Hematopoietic multipotent progenitor cell treated with erythropoietin and hydrocortisone succinate and interleukin-3 and kit ligand, for 17 days (in vitro differentiated cells): ENCODE data around the gene GIPC1.

Source experiments
- DNase-seq: peaks from one replicate; pipeline ENCODE4 v3.0.0-alpha.2; 2015; ENCODE audit warnings: low spot score

GIPC1 gene

DNA sequence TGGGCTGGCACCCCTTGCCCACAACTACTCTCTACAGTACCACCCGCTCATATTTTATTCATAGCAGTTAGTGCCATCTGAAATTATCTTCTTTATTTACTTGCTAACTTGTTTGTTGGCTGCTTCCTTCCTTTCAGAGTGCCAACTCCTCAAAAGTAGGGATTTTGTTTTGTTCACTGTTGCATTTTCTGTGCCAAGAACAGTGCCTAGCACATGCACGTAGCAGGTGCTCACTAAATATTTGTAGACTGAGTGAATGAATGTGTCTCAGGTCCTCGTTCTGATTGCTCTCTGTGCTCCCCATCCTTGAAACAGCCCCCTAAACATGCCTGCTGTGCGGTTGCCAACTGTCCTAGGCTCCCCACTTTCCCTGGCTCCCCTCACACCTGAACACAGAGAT, 1.5 kb downstream of the GIPC1 start:
- DNase-seq: no peak

DNA sequence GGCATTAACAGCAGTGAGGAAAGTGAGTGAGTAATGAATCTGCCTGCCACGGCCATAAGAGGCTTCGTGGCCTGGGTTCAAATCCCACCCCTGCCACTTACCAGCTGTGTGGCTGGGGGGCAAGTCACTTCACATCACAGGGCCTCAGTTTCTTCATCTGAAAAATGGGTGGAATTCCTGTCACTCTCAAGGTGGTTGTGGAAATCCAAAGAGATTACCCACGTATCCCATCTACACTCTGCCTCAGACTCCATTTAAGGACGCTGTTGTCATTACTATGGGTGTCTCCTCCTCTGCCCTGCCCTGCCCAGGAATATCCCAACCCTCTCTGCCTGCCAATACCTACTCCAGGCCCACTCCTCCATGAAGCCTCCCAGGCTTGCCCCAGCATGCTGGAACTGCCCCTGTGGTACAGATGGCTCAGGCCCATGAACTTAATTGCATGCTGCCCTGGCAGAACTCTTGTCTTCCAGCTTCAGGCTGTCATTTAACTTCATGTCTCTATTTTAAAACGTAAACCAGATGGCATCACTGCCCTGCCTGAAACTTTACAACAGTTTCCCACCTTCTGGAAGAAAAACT, 3.1 kb downstream of the GIPC1 start:
- DNase-seq: no peak

DNA sequence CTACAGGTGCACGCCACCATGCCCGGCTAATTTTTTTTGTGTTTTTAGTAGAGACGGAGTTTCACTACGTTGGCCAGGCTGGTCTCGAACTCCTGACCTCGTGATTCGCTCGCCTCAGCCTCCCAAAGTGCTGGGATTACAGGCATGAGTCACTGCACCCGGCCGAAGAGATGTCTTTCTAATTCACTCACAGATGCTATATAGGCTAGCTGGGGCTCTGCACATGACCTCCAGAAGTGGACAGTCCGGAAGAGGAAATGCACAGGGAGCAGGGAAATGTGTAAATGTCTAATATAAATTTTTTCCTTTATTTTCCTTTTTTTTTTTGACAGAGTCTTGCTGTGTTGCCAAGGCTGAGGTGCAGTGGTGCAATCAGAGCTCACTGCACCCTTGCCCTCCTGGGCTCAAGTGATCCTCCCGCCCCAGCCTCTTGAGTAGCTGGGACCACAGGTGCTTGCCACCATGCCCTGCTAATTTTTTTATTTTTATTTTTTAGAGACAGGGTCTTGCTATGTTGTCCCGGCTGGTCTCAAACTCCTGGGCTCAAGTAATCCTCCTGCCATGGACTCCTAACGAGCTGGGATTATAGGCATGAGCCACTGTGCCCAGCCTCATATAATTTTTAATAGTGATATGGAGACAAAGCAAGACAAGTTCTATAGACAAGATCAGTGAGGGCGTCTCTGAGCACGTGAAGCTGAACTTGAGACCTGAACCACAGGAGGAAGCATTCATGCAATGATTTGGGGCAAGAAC, 8.4 kb downstream of the GIPC1 start:
- DNase-seq: no peak

DNA sequence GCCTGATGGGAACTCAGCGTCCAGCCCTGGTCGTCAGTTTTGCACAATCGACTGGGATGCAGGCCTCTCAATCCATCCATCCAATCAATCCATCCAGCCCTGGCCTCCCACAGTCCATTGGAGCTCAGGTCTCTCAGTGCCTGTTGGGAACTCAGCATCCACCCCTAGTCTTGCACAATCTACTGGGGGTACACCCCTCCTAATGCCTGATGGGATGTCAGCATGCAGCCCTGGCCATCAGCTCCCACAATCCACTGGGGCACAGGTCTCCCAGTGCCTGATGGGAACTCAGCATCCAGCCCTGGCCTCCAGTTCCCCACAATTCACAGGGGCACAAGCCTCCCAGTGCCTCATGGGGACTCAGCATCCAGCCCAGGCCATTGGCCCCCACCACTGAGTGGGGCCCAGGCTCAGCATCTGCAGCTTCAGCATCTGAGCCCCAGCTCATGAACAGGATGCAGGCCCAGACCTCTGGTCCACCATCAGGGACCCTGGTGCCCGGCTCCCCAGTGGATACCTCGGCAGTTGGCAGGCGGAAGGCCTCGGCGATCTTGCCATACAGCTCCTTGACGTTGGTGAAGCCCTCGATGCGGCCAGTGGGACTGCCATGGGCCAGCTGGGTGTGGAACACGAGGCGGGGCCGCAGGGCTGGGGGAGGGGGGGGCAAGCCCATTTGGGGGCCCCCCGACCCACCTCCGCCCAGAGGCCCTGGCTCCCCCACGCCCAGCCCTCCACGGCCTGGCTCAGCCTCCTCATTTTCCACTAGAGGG, 13.6 kb downstream of the GIPC1 start:
- DNase-seq: no peak

DNA sequence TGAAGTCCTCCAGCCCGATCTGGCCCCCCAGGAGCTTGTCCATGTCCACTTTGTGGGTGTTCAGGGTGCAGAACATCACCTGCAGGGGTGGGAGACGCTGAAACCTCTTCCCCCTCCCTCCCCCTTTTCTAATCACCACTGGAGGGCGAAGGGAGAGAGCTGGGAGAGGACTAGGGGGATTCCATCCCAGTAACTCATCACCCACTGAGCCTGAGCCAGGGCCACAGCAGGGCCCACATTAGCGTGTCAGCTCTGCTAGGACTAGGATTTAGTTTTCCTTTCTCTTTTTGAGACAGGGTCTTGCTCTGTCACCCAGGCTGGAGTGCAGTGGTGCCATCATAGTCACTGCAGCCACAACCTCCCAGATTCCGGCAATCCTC, 15.2 kb downstream of the GIPC1 start:
- DNase-seq: no peak

DNA sequence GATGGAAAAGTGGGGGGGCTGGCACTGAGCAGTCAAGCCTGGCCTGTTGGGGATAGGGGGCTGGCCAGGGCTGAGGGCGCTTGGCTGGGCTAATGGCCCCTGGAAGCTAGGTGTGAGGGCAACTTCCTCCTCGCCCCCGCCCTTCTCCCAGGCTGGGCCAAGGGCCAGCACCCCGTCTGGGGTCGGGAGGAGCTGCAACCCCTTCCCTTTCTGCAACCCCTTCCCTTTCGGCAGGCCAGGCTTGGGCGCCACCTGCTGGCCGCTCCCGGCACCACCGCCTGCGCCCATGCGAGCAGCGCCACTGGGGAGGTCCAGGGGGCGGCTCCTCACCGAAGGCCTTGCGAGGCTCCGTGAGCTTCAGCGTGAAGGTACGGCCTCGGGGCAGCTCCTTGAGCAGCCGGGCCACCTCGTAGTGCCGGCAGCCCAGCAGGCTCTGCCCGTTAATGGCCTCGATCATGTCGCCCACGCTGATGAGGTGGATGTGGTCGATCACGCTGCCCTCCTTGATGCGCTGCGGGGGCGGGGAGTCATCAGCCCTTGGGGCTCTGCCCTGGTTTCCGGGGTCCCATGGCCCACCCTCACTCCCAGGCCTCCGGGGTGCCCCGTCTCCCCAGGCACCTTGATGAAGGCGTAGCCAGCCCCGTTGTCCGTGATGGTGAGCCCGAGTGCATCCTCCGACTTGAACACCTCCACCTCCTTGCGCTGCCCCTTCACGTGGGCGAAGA, 15.8 kb downstream of the GIPC1 start:
- peak; percentile 57 for DNase-seq

DNA sequence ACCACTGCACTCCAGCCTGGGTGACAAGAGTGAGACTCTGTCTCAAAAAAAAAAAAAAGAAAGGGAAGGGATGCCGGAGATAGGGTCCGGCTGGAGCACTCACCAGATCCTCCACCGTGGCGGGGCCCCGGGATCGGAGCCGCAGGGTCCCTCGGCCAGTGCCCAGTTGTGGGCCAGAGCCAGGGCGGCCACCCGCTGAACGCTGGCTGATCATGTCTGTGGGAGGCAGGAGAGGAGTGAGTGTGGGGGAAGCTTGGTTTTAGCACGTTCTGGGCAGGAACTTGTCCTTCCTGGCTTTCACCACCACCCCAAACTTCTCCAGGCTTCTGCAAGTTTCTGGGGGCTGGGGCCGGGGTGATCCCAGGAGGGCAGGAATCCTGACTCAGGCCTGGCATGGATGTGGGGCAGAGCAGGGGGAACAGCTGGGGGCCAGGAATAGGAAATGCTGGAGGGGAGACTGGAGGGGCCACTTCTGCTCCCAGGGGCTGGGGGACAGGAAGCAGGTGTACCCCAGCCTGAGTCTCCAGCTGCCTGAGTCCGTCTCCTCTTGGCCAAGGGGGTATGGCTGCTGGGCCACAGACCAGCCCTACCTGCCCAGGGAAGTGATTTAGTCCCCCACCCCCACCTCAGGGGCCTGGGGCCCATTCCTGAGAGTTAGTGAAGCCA, 16.5 kb downstream of the GIPC1 start:
- DNase-seq: no peak

DNA sequence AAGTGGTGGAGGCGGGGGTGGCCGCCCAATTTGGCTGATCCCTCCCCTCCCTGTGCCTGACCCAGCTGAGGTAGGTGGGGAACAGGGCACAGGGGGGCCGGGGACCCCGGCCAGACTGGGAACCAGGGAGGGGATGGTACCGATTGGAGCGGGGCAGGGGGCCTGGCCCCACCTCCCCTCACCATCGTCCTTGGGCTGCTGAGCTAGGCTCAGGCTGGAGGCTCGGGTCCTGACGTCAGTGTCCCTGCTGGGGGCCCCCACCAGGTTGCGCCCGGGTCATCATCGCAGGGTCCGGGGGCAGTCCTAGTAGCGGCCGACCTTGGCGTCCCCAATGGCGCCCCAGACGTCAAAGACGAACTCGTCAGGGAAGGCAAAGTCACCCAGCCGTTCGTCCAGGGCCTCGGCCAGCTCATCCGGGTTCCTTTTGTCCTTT, 17.8 kb downstream of the GIPC1 start:
- DNase-seq: no peak

DNA sequence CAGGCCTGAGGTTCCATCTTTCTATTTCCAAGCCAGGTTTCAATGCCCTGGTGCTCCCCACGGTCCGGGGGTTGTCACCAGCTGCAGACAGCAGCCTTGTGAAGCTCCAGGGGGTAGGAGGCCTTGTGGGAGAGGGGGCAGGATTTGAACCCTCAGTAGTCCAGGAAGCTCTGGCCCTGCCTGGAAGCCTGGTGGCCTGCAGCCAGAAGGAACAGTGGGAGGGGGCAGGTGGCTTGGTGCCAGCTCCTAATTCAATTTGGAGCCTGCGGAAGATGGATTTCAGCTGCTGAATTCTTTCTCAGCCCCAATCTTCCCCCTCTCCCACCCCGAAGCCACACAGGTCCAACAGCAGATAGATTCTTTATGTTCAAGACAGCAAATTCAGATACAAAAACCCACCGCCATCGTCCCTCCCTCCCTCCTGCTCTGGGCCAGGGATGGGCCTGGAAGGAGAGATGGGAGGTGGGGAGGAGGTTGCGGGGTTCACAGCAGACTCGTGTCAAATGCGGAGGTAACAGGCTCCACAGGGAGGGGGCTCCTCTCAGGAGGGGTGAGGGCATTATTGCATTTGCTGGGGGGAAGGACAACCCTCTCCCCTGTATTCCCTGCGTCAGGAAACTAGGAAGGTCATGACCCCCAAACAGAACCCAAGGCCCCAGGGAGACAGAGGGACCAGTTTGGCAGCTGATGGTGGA, 18.4 kb downstream of the GIPC1 start:
- DNase-seq: no peak

DNA sequence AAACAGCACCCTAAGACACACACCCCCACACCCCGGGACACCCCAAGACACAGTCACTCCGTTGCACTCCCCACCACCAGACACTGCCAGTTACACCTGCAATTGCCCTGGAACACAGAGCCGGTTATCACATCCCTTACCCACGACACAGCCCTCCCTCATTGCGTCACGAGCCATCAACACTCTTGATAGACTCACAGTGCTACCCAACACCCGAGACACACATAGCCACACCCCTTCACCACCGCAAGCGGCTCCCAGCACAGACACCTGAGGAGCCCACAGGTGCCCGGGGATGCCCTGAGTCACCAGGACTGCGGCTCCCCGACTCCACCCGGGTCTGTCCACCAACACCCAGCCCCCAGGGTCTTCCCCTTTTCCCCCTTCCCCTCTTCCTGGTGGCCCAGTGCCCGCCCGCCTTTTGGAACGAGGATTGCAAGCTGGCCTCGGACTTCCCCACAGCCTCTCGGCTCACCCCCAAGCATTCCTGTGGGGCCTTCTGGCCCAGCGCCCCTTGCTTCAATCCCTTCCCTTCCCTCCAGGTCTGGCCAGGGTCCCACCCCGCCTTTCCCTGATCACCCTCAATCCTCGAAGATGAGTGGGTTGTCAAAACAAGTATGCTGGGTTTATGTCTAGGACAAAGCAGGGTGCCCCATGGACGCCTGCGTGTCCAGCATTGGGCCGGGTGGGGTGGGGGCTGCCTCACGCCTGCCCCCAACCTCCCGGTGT, 19.1 kb downstream of the GIPC1 start:
- no peak for DNase-seq

DNA sequence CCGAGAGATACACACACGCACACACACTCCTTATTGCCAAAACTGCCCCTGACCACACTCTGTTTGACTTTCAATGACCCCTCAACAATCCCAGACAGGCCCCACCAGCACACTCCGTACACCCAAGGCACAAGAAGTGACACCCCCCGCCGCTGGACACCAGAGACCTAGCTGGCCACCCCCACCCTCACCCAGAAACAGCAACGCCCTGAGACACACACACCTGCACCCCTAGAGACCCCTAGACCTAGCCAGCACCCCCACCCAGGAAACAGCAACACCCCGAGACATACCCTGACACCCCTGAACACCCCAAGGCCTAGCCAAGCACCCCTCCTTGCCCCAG, 19.6 kb downstream of the GIPC1 start:
- no peak for DNase-seq

DNA sequence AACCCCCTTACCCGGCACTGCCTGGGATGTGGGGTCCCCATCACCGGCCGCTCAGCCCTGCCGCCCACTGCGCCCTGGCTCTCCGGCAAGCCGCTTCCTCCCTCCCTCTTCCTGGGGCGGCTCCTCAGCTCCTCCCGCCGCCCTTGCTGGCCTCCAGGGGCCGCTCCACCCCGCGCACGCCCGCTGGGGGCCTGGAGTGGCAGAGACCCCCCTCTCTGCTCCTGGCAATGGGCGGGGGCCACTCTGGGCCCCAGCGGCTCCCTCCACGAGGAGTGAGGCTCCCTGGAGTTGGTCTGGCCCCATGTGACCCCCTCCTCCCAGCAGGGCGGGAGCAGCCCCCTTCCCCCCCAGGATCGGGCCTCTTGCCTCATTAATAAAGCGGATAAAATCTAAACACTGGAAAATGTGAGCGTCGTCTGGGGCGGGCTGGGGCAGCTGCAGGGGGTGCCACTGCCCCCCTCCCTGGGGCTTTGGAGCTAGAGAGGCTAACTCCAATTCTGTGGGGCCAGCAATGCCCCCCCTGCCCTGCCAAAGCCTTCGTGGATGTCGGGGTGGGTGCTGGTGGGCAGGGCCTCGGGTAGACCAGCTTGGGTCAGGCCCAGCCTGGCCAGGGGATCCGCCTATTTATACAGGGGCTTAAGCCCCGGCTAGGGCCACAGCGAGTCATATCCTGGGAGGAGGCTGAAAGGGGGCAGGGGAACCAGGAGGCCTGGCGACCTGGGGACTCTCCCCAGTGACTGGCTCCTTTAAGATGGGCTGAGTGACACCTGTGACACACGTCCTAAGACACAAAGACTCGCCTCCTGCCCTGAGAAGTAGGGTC, 20.5 kb downstream of the GIPC1 start, which contains the start of gene PTGER1:
TSS of gene PTGER1 (minus strand) at position 104 of the 823 bp plus-strand sequence. CDS start 1,034 bp downstream, outside the sequence.
- DNase-seq: no peak

DNA sequence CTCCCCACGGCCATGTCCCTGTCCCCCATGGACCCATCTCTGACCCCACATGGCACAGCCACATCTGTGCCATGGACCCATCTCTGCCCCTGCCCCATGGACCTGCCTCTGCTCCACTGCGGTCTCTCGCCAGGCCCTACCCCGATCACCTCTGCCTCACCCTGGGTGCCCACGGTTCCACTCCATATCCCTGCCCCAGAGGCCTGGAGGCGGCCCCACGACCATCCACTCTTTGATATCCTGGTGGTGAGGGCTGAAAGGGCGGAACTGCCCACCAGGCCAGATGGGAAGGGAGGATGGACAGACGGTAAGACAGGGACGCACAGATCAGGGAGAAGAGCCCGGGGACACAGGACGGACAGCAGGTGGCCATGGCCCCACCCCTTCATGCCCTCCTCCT, 21.1 kb downstream of the GIPC1 start:
- no peak for DNase-seq

DNA sequence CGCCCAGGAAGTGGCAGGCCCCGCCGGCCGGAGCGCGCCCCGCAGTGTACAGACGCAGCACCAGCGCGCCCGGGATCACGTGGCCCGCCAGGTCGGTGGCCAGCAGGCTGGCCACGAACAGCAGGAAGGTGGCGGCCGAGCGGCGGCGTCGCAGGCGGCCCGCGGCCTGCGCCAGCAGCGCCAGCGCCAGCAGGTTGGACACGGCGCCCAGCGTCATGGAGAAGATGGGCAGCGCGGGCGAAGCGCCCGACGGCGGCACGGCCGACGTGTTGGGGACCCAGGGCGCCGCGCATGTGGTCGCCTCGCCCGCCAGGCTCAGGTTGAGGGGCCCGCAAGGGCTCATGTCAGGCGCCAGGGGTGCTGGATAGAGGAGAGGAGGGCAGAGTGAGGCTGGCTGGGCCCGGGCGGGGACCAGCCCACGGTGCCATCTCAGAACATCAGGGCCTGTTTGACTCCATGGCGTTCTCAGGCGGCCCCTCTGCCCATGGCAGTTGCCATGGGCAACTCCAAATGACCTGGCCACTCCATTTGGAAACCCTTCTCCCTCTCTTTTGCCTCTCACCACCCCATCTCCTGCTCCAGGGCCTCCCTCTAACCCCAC, 21.8 kb downstream of the GIPC1 start:
- no peak for DNase-seq

DNA sequence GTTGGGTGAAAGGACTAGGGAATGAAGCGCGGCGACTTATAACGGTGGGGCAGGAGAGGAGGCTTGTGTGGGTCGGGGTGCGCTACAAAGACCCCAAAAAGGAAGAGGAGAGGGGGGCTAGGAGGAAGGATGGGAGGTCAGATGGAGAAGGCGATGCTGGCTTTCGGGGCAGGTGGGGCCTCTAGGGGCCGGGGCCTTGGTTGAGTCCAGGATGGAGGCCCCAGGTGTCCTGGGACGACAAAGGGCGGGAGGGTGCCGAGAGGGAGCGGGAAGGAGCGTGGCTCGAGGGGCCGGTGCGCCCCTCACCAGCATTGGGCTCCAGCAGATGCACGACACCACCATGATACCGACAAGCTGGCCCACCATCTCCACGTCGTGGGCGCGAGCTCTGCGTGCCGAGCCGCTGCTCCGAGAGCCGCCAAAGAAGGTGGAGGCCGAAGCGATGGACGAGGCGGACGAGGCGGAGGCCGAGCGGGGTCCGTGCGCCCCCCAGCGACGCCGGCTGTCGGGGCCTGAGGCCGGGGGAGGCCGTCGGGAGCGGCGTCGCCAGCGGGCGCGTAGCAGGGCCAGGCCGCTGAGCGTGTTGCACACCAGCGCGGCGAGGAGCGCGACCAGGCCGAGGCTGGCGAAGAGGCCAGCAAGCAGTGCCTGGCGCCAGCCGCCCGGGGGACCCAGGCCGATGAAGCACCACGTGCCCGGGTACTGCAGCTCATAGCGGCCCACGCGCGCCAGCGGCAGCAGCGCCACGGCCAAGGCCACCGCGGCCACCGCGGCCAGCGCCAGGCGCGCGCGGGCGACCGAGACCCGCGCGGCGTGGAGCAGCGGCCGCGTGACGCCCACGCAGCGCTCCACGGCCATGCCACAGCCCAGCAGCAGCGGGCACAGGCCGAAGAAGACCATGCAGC, 22.6 kb downstream of the GIPC1 start:
- no peak for DNase-seq

DNA sequence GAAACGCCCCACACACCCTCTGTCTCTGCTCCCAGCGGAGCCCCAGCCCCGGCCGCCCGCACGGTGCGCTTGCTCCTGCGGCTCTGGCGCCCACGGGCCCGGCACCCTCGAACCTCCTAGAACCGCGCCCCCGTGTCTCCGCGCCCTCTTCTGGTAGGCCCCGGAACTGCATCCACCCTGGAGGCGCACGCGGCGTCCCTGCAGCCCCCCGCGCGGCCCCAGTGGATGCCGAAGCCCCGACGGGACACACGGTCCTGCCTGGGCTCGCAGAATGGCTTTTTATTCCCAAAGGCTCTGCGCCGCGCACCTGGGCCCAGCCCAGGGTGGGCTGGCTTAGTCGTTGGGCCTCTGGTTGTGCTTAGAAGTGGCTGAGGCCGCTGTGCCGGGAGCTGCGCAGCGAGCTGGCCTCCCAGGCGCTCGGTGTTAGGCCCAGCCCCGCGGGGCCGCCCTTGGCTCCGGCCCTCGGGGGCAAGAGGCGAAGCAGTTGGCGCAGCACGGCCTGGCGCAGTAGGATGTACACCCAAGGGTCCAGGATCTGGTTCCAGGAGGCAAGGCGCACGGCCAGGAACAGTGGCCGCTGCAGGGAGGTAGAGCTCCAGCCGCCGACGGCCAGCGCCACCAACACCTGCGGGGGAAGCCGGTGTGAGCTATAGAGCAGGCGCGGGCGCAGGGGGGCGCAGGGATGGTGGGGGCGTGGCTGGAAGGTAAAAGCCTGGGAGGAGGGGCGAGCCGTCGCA, 23.6 kb downstream of the GIPC1 start:
- DNase-seq: peak; percentile 68

DNA sequence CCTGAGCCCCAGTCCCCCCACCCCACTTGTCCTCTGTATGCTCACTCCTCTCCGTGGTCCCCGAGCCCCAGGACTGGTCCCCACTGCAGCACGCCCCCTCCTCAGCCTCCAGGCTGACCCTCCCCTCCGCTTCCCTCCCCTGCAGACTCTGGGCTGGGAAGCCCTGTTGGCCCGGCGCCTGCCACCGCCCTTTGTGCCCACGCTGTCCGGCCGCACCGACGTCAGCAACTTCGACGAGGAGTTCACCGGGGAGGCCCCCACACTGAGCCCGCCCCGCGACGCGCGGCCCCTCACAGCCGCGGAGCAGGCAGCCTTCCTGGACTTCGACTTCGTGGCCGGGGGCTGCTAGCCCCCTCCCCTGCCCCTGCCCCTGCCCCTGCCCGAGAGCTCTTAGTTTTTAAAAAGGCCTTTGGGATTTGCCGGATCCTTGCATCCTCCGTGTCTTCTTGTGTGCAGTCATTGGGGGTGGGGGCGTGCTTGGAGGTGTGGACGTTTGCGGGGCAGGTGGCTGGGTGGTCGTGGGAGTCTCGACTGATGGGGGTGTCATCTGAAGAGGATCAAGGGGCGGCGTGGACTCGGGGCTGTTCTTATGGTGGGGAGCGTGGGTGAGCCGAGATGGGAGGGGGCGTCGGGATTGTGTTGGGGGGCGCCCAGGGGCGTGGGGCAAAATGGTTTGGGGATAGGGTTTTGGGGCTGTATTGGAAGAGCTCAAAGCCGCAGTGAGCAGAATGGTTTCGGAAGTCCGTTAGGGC, 24.3 kb downstream of the GIPC1 start:
- no peak for DNase-seq
